Effector CD4-positive, alpha-beta T cell (primary cell): ENCODE data around the gene SOX13.
A peak's percentile ranks its signal among the peaks of the same experiment; 100 is the strongest.

Experiments
- DNase-seq: peaks from one replicate; pipeline ENCODE4 v3.0.0-alpha.2; 2020

SOX13 gene

DNA sequence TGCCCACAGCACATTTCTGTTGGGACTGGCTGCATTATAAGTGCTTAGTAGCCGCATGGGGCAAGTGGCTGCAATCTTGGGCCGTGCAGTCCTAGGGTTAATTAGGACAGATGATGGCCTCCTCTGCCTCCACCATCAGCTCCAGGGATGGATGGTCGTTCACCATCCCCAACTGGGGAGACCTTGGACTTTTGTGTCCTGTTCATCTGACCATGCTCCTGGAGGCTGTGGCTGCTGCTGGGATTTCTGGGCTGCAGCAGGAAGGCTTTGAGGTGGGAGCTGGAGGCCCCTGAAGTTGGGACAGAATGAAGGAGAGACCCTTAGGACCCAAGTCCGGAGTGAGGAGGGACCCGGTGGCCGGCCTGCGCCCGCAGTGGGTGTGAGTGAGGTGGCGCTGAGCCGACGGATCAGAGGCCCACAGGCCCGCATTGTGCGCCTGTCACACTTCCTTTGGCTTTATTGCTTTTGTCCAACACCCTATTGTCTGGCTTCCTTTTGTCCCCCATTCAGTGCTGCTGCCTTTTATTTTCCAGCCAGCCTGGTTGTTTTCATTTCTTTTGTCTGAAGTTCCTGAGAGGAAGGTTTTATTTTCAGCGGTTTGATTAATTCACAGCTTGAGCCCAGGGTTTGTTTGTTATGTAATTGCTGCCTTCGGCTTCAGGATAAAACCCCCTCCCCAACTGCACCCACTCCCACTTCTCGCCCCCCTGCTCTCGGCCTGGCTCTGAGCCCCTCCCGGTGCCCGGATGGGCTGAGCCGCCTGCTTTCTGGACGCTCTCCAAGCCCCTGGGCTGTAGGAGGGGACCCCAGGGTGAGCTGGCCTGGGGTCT lies 35.6 kb downstream of the SOX13 start:
- DNase-seq, result no peak

DNA sequence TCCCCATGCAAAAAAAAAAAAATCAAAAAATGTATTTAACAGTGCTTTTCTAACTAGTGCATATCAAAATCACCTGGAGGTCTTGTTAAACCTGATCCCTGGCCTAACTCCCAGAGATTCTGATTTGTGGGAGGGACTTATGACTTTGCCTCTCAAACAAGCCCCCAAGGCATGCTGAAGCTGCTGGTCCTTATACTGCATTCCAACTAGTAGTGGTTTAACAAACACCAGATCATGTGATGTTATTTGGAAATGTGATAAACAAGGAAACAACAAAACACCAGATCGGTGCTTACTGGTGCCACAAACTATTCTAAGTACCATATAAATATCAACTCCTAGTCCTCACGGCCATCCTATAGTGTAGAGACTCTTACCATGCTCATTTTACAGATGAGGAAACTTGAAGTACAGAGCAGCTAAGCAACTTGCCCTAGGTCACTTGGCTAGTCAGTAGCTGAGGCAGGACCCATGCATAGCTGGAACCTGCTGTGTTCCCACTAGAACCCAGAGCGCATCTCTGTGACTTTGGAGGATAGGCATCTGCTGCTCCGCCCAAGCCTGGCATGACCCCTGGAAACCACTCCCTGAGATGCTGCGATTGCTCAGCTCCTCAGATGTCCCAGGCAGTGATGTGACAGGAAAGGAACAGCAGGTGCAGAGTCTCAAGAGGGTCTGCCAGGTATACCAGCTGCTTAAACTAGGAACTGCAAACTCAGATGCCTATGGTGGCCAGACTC lies 38.1 kb downstream of the SOX13 start:
- no peak for DNase-seq

DNA sequence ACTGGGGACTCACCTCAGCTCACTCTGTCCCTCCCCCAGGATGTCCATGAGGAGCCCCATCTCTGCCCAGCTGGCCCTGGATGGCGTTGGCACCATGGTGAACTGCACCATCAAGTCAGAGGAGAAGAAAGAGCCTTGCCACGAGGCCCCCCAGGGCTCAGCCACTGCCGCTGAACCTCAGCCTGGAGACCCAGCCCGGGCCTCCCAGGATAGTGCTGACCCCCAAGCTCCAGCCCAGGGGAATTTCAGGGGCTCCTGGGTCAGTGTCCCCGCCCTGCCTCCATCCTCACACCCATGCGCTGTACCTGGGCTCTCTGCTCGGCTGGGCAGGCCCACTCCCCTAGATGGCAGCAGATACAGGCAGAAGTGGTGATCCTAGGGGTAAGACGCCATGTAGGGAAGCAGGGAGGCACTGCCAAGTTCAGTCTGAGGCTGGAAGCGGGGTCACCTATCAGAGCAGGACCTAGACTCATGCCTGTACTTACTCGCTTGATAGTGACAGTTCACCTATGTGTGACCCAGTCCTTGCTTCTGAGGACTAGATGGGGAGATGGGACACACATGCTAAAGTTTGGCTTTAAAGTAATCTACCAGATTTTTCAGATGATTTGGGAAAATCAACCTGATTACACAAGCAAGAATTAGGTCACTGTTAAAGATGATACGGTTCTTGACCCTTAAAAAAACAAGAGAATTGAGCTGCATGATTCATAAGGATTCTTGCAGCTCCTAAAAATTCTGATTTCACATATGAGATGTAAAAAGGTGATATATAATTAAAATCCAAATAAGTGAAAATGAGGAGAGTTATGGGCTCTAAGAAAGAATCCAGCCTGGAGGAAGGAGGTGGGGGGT lies 40.2 kb downstream of the SOX13 start:
- no peak for DNase-seq

DNA sequence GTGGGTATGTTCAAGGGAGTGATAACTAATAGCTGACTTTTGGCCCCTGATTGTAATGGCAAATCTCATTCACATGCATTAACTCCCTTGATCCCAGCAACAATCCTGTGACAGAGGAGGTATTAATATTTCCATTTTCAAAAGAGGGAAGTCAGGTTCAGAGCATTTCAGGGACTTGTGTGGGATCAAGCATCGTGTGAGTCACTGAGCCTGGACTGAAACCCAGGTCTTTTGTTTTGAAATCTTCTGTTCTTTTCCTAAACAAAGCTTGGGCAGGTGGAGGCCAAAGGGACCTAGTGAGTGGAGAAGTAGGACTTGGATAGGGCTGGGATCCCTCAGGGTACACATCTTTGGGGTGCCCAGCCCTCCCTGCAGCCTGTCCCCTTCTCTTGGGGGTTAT lies 41.0 kb downstream of the SOX13 start:
- DNase-seq, result no peak

DNA sequence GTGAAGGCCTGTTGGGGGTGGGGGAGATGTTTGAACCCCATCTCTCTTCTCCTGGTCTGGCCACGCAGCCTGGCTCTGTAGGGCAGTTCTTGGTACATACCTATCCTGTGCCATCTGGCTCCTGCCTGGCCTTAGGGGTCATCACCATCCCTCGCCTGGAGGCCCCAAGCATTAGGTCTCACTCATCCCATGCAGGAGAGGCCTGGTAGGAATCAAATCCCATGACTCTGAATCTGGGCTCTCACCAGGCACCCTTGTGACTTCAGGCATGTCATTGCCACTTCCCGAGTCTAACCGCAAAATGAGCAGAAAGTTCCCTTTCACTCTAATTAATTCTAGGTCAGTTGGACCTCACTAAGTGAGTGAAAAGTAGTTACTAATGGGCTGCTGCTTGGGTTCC lies 41.7 kb downstream of the SOX13 start:
- no peak for DNase-seq

DNA sequence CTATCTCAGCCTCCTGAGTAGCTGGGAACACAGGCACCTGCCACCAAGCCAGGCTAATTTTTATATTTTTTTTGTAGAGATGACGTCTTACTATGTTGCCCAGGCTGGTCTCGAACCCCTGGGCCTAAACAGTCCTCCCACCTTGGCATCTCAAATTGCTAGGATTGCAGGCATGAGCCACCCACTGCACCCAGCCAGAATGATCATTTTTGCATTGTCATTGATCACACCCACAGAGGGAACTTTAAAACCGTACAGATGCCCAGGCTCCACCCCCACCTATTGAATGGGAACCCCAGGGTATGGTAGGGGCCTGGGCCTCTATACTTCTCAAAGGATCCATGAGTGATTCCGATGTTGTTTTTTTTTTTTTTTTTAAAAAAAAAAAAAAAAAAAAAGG lies 42.2 kb downstream of the SOX13 start:
- DNase-seq, result no peak

DNA sequence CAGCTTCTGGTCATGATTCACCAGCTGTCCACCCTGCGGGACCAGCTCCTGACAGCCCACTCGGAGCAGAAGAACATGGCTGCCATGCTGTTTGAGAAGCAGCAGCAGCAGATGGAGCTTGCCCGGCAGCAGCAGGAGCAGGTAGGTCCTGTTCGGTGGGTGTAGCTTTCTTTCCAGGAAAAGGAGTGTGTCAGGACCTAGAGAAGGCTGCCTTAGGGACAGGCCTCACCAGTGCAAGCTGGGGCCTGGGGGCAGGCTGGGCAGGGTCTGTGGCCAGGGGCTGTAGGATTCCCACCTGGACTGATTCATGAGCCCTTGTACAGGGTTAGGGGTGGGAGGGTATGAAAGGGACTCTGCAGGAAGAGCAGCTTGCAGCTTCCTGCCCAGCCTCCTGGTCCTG lies 43.6 kb downstream of the SOX13 start:
- no peak for DNase-seq

DNA sequence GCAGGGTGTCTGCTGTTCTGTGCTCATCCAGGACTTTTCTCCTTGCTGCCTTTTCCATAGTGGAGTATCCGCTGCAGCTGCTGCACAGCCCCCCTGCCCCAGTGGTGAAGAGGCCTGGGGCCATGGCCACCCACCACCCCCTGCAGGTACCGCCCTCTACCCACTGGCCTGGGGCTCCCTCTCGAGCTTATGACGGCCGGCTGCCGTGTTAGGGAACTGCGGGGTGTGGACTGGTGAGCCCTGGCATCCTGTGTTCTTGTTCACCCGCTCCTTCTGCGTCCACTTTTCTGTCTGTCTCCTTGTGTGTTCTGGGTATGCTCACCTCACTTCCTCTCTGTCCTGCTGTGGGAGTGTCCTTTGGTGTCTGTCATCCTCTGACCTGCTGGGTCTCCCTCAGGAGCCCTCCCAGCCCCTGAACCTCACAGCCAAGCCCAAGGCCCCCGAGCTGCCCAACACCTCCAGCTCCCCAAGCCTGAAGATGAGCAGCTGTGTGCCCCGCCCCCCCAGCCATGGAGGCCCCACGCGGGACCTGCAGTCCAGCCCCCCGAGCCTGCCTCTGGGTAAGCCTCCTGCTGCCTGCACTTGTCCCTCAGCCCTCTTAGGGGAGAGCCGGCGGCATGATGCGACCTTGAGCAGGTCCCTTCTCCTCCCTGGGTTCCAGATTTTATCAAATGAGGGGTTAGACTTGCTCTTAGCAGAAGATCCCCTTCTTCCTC lies 49.1 kb downstream of the SOX13 start:
- no peak for DNase-seq

DNA sequence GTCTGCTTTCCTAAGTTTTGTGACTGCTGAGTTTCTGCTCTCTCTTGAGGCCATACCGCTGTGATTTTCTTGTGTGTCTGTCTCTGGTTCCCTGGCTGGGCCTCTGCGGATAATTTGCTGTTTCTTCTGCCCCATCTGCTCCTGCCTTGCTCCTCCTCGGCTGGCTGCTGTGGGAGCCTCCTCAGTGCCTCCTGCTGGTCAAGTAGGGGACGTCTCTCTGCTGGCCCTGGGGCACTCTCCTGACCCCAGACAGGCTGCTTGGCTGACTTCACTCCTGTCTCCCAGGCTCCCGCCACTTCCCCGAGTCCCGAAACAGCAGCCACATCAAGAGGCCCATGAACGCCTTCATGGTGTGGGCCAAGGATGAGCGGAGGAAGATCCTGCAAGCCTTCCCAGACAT lies 50.5 kb downstream of the SOX13 start:
- DNase-seq, result no peak

DNA sequence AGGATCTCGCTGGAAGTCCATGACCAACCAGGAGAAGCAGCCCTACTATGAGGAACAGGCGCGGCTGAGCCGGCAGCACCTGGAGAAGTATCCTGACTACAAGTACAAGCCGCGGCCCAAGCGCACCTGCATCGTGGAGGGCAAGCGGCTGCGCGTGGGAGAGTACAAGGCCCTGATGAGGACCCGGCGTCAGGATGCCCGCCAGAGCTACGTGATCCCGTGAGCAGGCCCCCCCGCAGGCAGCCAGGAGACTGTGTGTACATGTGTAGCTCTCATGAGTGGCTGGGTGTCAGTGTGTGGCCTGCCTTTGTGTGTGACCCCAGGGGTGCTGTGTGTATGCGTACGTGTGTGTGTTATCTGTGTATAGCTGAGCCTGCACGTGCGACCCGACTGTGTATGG lies 51.7 kb downstream of the SOX13 start:
- no peak for DNase-seq

DNA sequence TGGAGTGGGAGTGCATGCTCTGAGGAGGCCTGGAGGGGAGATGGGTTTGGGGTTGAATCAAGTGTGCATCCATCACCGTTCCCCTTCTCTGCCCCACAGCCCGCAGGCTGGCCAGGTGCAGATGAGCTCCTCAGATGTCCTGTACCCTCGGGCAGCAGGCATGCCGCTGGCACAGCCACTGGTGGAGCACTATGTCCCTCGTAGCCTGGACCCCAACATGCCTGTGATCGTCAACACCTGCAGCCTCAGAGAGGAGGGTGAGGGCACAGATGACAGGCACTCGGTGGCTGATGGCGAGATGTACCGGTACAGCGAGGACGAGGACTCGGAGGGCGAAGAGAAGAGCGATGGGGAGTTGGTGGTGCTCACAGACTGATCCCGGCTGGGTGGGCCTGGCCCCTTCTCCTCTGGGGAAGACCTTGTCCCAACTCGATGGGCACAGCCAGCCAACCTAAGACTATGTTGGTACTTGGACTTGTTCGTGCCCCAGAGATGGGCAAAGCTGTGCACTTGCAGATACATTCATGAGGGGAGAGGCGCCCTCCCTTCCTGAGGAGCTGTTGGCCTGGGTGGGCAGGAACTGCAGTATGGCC lies 52.9 kb downstream of the SOX13 start:
- no peak for DNase-seq

DNA sequence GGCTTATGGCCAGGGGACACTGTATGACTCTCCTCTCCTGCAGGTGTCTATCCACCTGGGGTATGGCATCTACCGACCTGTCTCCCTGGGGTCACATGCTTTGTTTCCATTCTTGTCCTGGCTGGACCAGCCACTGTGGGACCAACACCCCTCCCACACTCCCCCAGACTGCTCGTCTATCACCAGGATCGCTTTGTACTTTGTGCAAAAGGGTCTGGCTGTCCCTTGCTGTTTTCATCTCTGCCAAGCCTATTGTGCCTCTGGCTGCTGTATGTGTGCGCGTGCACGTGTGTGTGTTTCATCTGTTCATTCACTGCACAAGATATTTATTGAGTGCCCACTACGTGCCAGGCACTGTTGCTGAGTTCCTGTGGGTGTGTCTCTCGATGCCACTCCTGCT lies 53.5 kb downstream of the SOX13 start:
- DNase-seq, result no peak

DNA sequence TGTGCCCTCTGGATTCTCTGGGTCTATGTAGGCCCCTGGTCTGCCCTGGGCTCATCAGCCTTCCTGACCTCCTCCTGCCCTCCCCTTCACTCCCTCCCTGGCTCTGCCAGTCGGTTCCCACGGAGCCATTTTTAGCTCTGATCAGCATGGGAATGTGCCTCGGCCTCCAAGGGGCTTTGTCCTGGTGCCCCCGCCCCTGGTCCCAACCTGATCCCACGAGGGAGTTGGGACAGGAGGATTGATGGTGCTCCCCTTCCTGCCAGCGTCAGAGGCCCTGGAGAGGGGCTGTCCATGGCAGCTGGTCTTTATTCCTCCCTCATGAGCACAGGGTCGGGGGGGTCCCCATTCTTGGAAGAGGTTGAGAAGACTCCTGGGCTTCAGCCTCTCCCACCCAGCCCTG lies 54.0 kb downstream of the SOX13 start:
- DNase-seq, result no peak

DNA sequence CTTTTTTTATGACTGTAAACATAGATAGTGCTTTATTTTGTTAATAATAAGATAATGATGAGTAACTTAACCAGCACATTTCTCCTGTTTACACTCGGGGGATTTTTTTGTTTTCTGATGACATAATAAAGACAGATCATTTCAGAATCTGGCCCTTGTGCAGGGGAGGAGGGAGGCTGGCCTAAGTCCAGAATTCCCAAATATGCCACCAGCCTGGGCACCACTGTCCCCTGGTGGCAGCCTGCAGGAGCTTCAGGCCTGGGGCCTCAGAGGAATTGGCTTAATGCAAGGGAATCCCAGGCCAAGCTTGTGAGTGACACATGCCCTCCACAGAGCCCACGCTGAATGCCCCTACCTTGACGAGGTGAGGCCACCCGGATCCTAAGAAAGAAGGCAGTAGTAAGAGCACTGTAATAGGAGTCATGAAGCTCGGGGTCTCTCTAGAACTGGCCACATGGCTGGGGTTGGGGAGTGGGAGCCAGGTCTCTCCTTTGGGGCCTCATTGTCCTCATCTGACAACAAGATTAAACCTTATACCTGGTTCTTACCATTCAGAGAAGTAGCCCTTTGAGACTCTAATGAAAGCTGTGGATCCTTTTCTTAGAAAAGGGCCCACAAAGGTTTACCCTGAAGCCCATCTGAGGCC lies 54.8 kb downstream of the SOX13 start:
- no peak for DNase-seq

DNA sequence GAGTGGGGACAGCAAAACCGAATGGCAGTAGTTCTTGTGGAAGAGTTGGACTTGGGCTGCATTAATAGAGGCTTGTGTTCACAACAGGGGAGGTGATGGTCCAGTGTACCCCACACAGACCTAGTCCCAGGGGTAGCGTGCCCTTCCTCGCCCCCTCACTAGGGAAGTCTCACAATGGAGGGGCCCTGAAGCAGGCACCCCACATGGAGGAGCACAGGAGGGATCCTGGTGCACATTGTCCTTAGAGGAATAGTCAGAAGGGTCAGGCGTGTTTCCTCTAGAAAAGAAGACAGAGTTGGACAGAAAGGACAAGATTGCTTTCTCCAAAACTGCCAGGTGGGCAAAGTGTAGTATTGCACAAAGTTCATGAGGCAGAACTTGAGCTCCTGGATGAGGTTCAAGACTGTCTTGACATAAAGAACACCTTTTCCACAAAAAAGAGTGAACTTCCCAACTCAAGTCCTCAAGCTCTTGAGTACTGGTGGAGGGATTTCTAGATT lies 55.6 kb downstream of the SOX13 start:
- no peak for DNase-seq

DNA sequence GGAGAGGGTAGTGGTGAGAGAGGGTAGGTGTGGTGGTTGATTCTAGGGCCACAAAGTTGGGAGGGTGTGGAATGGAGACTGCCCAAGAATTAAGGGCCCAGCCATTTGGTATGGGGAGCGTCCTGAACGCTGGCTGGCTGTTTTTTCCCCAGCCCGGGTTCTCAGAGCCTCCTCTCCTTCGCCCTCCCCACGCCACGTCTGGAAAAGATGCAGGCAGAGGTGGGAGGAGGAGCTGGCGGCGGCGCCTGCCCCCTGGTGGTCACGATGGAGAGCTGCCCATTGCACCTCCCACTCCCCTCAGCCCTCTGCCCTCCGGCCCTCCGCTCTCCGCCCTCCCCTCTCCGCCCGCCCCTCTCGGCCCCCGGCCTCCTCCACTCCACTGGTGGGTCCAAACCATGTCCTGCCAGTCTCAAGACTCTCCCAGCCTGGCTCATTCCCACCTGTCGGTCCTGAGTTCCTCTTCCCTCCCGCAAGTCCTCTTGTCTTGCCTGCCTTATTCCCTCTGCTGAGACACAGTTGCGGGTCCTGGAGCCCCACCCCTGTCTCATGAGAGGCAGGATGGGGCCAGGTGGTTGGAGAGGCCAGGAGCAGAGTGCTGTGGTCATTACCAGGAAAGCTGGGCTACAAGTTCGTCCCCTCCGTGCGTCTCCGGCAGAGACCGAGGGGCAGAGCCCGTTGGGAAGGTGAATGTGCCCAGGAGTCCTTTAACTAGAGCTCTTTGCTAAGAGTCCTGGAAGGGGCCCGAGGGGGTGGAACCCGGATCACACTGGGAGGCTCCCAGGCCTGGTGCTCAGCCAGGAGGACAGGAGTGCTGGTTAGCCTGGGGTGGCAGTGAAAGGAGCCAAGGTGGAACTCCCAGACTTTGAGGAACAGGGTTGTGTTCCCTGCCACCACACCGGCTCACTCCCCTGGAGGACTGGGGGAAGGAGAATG lies 56.3 kb downstream of the SOX13 start:
- DNase-seq, result peak; percentile 34

DNA sequence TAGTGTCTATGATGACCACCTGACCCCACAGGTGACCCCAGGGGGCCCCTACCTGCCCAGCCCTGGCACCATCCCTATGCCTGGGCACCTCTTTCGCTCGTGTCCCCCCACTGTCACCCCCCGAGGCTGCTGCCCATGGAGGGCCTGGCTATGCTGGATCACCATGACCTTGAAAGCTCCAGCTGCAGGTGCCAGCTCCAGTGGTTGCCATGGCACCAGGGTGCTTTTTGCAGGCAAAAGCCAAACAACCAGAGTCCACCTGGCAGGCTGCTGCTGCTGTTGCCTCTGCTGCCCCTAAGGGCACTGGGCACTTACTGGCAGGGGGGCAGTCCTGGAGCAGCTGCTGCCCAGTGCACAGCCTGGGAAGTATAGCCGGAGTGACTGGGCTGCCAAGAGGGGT lies 57.3 kb downstream of the SOX13 start:
- no peak for DNase-seq

DNA sequence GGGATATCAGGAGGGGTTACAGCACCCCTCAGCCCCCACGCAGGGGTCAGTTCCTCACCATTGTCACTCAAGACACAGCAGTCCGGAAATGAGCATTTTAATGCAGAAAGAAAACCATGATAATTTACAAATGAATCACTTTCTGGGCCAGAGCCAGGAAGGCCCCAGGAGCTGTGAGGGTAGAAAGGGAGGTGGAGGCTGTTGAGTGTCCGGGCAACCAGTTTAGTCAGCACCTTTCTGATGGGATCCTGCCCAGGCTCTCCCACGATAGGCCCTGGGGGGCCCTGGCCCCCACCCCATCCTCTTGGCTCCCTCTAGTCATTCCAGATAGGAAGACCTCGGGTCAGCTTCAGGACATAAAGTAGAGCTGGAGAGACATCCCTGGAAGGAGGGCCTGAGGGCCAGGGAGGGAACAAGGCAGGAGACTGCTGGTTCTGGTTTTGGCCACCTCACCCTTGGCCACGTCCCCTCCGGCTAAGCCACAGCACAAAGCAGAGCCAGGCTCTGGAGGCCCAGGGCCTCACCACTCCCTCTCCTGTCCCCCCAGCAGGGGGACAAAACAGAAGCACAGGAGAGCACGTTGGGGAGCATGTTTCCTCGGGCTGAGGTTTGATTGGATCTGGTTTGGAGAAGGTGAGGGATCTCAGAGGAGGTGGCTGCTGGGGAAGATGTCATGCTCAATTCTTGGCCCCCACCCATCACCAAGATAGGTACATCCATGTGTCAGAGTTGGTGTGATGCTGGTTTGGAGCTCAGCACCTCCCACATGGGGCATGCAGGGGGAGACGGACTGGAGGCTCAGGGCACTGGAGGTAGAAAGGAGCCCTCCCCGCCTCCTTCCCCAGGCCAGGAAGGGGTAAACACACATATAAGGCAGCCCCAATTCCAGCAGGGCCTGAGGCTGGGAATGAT lies 58.3 kb downstream of the SOX13 start:
- DNase-seq, result no peak

DNA sequence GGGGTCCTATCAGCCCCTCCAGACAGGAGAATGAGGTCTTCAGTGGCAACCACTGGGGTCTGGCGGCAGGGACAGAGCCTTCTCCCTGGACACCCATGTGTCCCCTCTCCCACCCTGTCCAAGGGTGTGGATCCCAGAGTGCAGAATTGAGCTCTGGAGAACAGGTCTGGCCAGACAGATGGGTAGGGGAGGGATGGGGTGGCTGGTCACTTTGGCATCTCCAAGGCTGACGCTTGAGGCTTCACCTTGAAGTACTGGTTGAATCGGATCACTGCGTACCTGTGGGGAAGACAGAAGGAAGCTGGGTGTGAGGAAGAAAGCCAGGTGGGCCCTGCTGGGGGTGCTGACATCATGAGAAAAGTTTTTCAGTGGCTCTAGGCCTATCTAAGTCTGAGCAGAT lies 59.1 kb downstream of the SOX13 start:
- DNase-seq, result no peak
